Tongue (tissue), 2 donors: ENCODE results near the gene ZNF639. TPM values are rescaled to one million over a fixed set of nuclear protein-coding genes. Genes with fewer than 3 reads are reported as not detected.

Experiments
- DNase-seq: peaks from one replicate; pipeline ENCODE4 v3.0.0-alpha.2; 2015
- total RNA-seq: library from RNA; depleted of rRNA; stranded (reverse); fragments of >200 nt; gene quantifications from one replicate; pipeline ENCODE4 v1.2.3, GENCODE V29; 2014

The ZNF639 gene
- total RNA-seq, 1 donor from 2014 or later, result 53.5 TPM

DNA sequence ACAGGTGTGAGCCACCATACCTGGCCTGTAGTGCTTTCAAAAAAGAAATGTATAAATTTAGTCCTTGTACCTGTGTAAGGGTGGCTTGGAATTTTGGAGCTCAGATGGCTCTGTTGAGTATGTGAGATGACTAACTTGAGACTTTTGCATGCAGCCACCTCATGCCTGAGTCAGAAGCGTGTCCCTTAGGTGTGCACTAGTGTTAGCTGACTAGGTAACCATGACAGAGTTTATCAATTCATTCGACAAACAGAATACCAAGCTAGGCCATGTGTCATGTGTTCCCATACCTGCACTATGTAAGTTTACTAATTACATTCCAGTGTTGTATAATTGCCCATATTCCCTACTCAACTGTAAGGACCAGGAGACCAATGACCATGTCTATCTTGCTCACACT is 4.0 kb upstream of the ZNF639 start:
- no peak for DNase-seq

DNA sequence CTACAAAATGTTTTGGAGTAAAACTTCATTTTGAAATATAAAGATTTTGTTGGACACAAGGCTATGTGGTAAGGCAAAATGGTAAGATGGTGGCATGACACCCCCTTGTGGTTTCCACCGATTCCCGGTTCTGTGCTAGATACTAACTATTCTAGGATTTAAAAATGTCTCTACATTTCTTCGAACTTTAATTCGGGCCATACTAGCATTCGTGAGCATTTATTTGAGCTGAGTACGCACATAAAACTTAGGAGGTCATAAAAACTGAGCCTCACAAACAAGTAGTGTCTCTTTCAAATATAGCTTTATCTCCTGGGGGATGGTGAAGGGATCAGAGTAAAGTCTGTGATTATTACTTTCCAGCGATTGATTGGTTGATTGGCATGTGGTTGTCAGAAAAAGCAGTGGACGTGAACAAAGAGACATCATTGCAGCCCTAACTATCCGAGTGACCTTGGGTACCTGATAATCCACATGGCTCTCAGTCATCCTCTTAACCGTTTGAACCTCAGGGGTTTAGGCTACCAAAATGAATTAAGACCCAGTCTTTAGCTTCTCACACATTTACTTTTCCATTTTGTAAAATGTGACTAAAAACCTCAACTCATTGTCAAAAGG is 1.1 kb upstream of the ZNF639 start:
- DNase-seq, result peak; percentile 63

DNA sequence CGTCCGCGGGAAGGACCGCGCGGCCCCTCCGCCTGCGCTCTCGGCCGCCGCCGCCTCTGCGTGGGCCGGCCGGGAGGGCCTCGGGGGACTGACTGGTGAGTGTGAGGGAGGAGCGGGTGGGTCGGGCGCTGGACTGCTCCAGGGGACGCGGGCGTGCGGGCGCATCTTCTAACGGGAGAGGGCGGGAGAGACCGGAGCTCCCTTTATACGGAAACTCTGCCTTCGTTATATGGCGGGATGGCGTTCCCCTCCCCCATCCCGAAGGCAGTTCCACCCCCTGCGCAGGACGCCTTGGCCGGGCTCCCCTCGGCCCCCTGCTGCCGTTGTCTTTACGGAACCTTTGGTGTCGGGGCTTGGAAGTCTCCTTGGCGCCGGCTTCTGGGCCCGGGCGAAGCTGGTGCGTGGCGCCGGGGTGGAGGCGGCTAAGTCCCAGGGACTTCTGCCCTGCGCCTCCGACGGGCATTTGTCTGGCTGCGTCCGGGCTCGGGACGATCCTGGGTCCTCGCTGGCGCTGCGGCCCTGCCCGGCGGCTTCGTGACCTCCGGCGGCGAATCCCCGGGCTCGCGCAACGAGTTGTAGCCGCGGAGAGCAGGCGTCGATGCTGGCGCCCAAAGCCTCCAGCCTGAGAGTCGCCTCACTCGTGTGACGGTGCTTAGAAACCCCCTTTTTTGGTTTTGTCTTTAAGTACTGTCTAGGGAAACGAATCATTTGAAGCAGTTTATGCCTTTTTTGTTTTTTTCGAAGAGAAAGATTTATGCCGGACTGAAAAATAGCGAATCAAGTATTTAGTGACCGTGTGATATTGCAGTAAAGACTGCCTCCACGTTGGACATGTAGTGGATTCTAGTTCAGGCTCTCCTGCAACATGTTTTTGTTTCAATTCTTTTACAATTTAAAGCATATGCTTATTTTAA is 623 bp downstream of the ZNF639 start:
- DNase-seq, result peak; percentile 84

DNA sequence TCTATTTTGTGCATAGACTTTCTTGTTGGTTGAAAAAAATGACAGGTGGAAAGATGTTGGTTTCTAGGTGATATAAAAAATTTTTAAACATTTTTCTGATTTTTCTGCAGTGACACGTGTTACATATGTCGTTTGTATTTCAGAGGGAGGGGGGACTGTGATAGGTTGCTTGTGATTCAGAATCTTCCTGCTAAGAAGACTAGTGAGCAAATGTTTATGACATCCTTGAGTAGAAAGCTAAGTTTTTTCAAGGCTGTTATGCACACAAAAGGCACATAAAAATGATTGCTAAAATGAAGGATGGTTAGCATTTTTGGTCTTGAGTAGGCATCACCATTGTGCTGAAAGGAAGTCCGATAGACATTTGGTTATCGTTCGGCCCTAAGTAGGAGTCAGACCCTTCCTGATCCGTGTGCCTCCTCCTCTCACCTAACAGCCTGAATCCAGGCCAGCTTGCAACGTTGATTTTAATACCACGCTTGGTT is 1.5 kb downstream of the ZNF639 start:
- peak; percentile 39 for DNase-seq

DNA sequence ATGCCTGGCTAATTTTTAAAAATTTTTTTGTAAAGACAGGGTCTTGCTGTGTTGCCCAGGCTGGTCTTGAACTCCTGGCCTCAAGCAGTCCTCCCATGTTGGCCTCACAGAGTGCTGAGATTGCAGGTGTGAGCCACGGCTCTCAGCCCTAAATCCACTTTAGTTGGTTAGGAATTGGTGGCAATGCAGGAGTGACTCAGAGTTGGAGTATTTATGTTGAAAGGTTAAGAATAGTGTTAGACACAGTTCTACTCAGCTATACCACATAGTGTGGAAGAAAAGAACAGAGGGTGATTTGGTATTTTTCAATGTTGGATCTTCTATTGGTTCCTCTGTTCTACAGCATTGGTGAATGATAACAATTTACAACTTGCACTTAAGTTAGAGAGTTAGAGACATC is 7.6 kb downstream of the ZNF639 start:
- no peak for DNase-seq

DNA sequence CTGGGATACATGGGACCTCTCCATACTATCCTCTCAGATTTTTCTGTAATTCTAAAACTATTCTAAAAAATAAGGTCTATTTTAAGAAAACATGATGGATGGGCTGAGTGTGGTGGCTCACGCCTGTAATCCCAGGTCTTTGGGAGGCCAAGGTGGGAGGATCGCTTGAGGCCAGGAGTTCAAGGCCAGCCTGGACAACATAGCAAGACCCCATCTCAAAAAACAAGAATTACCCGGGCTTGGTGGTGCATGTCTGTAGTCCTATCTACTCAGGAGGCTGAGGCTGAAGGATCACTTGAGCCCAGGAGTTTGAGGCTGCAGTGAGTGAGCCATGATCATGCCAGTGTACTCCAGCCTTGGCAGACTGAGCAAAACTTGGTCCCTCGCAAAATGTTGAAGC is 9.4 kb downstream of the ZNF639 start:
- DNase-seq, result no peak

DNA sequence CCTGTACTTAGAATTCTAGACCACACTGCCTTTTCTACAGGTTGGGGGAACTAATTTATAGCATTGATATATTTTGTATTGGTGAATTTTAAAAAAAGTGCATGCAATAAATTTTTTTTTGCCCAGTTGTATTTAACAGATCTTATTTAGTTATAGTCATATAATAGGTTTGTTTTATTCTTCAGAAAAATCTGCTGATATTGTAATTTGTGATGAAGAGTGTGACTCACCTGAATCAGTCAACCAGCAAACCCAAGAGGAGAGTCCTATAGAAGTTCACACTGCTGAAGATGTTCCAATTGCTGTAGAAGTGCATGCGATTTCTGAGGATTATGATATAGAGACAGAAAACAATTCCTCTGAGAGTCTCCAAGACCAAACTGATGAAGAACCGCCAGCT is 10.3 kb downstream of the ZNF639 start:
- DNase-seq, result no peak

DNA sequence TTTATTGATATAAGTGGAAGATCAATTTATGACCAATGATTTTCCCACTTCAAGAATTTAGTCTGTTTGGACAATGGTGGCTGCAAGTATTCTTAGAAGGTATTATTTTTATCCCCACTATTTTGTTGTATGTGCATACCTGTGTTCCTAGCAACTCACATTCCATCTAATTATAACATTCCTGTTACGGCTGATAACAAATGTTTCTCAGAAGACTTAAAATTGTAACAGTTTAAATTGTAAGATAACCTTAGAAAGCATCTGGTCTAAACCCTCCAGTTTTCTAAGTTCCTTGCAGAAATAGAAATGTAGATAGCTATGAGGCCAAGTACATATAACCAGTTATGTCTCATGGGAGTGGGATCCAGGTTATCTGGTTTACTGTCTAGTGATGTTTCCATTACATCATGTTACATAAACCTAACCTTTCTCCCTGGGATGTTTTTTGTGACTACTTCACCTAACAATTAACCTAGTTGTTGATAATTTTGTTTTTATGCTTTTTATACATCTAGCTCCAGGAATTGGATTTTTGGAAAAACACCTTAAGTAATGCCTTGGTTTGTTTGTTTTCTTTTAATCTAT is 13.6 kb downstream of the ZNF639 start:
- no peak for DNase-seq

DNA sequence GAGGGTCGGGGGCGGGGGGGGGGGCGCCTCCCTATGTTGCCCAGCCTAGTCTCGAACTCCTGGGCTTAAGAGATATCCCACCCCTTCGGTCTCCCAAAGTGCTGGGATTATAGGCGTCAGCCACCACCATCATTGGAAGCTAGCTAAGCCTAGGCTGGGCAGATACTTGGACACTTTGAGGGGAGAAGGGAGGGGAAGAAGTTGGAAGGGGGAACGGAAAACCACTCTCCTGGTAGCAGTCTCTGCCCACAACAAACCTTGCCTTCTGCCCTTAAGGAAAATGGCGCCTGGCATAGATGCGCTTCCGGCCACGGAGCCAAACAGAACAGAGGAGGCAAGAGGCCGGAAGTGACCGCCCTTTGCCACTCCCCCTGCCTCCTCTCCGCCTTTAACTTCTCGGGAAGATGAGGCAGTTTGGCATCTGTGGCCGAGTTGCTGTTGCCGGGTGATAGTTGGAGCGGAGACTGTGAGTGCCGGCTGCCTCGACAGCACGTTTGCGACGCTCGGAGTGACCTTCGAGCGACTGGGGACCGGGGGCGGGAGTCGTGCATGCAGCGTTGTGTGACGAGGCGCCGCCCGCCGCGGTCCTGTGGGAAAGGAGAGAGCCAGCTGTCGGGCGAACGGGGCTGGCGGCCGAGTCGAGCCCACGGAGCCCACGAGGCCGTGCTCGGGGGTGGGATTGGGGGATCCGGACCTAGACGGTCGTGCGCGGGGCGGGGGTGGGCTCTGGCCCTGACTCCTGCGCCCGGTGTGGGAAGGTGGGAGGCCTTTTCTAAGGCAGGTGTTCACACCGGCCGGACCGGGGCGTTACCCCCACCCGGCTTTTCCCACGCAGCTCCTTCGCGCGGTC is 24.7 kb downstream of the ZNF639 start, which contains the start of gene MFN1:
MFN1 (plus strand) TSS at position 365 of the 850 bp plus-strand sequence. CDS start 1,143 bp downstream, outside the sequence.
- DNase-seq, result peak; percentile 99

DNA sequence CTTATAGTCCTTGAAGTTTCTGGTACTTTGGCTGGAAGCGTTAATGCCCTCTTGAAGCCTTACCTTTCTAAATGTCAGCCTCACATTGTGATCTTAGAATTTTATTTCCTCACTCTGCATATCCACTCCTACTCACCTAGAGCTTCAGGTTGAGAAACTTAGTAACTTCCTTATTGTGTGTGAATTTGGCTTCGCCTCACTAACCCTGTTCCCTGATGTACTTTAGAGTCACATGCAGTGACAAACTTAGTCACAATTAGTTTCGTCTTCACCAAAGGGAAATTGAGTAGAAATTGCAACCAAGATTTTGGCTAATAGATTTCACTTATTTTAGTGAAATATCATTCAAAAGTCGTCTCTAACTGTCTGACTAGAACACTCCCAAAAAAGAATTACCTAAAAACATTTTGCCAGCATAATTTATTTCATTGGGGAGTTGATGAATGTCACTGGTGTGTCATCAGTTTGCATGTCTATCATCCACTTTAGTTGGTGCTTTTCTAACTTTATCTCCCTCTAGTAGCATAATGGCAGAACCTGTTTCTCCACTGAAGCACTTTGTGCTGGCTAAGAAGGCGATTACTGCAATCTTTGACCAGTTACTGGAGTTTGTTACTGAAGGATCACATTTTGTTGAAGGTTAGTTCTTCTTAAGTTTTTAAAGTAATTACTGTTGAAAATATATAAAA is 25.6 kb downstream of the ZNF639 start:
- DNase-seq, result no peak

DNA sequence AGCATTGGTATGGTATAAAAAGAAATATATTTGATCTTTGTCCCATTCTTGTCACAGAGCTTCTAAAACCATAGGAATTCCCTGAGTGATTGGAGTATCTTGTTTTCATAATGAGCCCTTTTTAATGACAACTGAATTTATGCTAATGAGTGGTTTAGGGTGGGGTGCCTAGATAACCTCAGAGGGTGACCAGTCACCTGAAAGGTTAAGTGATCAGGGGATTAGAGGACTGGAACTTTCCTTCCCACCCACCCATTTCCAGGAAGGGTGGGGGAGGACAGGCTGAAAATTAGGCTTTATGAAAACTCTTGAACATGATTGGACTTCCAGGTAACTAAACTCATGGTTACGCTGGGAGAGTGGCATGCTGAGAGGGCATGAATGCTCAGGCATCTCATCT is 33.2 kb downstream of the ZNF639 start:
- DNase-seq, result no peak

DNA sequence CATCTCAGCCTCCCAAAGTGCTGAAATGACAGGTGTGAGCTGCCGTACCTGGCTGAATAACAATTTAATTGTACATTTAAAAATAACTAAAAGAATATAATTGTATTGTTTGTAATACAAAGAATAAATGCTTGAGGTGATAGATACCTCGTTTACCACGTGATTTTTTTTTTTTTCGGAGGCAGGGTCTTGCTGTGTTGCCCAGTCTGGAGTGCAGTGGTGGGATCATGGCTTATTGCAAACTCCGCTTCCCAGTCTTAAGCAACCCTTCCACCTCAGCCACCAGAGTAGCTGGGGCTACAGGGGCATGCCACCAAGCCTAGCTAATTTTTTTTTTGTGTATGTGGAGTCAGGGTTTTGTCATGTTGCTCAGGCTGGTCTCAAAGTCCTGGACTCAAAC is 40.5 kb downstream of the ZNF639 start:
- DNase-seq, result no peak

DNA sequence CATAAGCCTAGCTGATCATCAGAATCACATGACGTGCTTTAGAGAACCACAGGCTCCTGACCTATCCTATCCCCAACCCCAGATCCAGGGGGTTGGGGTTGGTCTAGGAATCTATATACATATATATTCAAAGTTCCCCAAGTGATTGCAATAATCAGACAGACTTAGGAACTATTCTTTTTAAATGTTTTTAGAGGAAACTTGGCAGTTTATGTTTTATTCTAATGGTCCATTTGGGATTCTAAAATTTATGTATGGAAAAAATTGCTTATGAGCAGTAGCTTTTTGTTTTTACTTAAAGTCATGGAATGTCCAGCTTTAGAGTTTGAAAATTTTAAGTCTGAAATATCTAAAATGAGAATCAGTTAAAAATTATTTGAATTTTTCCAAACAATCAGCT is 46.8 kb downstream of the ZNF639 start:
- DNase-seq, result no peak

DNA sequence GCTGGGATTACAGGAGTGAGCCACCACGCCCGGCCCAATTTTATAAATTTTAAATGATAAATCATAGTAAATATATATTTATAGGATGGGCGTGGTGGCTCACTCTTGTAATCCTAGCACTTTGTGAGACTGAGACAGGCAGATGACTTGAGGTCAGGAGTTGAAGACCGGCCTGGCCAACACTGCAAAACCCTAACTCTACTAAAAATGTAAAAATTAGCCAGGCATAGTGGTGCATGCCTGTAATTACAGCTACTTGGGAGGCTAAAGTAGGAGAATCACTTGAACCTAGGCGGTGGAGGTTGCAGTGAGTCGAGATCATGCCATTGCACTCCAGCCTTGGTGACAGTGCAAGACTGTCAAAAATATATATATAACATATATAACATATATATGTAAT is 51.1 kb downstream of the ZNF639 start:
- no peak for DNase-seq

DNA sequence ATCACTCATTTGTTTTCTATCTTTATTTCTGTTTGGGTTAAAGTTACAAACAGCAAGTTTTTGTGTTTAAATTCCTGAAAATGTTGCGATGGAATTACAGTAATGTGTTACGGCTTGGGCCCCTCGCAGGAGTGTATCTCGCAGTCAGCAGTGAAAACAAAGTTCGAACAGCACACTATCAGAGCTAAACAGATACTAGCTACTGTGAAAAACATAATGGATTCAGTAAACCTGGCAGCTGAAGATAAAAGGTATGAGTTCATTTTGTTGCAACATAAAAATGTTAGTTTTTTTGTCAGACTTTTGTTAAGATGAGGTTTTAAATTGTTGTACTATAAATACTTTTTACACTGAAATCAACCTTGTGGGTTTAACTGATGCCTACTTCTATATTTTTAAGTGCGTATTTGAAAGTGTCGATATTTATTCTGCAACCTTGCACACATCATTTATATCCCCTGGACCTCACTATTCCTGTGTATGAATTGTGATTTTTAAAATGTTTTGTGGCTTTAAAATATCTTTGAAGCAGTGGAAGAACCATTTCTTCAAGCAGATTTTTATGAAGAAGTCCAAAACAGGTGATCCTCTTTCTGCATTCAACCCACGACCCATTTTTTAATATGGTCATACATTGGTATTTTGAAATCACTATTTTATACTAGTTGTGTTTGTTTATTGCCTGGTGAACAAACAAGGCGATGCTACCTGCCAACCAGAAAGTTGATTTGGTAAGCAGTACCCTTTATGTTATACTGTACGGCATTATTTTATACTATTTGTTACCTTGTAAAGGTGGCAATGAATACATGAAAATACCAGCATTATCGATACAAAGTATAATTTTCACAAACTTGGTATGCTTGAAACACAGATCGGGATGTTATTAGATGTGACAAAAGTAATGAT is 52.5 kb downstream of the ZNF639 start:
- DNase-seq, result no peak

DNA sequence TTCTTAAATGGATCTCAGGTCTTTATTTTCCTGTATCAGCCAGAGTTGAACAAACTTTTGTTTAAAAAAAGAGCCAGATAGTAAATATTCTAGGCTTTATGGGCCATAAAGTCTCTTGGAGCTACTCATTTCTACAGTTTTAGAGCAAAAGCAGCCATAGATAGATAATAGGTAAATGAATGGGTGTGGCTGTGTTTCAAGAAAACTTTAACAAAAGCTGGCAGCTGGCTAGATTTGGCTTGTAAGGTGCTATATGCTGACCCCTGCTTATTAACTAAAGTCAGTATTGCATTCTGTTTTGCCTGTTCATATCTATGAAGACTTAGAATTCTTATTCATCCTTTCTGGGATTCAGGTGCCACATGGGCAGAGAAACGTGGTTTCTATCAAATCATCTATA is 53.6 kb downstream of the ZNF639 start:
- no peak for DNase-seq
